ENCODE measurements around the gene SLC10A7.

SLC10A7 gene

DNA sequence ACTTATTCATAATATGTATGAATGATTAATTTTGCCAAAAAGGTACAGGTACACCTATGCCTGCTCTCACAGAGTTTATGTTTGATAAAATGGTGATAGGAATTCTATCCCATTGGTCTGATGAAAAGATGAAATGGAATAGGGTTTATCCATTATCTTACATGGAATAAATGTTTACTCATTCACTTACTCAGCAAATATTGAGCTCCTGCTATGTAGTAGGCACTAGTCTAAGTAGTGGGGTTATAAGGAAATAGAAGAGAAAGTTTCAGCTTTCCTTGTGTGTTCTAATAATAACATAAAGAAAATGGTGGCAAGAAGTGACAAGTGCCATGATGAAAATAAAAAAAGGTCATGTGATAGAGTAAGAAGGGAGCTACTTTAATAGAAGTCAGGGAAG, 12.4 kb upstream of the SLC10A7 start:
- H3K9me3 ChIP-seq: peaks cover 0 to 6% (median 0%) of the 10 kb centered on the region in 3 donors
- H3K4me3 ChIP-seq: no peak overlapping the region
- no peak for DNase-seq
- intact Hi-C loops (cut with DNase I; ENCODE audit: low total_unique reads): no loop called here
- no peak overlapping the region for H3K27ac ChIP-seq
- TF ChIP-seq, protein P1, sequence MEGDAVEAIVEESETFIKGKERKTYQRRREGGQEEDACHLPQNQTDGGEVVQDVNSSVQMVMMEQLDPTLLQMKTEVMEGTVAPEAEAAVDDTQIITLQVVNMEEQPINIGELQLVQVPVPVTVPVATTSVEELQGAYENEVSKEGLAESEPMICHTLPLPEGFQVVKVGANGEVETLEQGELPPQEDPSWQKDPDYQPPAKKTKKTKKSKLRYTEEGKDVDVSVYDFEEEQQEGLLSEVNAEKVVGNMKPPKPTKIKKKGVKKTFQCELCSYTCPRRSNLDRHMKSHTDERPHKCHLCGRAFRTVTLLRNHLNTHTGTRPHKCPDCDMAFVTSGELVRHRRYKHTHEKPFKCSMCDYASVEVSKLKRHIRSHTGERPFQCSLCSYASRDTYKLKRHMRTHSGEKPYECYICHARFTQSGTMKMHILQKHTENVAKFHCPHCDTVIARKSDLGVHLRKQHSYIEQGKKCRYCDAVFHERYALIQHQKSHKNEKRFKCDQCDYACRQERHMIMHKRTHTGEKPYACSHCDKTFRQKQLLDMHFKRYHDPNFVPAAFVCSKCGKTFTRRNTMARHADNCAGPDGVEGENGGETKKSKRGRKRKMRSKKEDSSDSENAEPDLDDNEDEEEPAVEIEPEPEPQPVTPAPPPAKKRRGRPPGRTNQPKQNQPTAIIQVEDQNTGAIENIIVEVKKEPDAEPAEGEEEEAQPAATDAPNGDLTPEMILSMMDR (IDR thresholded peaks at IDR 0.05): no peak
- no peaks in the 10 kb centered on the region for H3K4me1 ChIP-seq
- no peaks in the 10 kb centered on the region for H3K36me3 ChIP-seq
- H3K27me3 ChIP-seq: no peaks in the 10 kb centered on the region

DNA sequence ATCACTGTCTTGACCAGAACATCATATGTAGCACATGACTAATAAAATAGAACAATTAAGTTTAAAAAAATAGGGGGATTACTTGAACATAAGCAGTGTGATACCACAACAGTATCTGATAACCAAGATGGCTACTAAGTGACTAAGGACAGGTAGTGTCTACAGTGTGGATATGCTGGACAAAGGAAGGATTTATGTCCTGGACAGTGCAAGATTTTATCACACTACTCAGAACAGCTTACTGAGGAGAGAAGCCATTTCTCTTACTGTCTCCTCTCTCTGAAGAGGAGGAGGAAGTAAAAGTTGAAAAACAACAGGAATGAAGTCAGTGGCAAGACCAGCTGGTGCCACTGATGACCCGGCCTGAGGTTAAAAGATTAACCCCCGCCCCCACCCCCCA, 4.0 kb upstream of the SLC10A7 start:
- Histone ChIP-seq H3K27ac (no peak overlapping the region), H3K9me3 (no peaks in the 10 kb centered on the region), H3K27me3 (no peaks in the 10 kb centered on the region), H3K4me3 (no peak overlapping the region), H3K4me1 (peaks cover 0 to 7% (median 0%) of the 10 kb centered on the region in 4 donors), H3K36me3 (no peaks in the 10 kb centered on the region)
- intact Hi-C loops (cut with DNase I; ENCODE audit: low total_unique reads): no loop called here
- TF ChIP-seq, protein P1 (IDR thresholded peaks at IDR 0.05): no peak
- no peak for DNase-seq

DNA sequence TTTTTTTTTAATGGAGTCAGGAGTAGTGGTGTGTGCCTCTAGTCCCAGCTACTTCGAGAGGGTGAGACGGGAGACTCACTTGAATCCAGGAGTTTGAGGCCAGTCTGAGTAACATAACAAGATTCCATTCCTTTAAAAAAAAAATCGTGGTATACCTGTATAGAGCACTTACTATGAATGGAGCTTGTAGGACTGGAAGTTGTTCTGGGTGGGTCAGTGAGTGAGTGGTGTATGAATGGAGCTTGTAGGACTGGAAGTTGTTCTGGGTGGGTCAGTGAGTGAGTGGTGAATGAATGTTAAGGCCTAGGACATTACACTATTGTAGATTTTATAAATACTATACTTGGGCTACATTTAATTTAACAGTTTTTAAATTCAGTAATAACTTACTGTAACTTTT, 2.9 kb upstream of the SLC10A7 start:
- intact Hi-C loops (cut with DNase I; ENCODE audit: low total_unique reads): no loop called here
- peaks cover 0 to 18% (median 0%) of the 10 kb centered on the region in 4 donors for H3K4me1 ChIP-seq
- no peak overlapping the region for H3K27ac ChIP-seq
- H3K9me3 ChIP-seq: no peaks in the 10 kb centered on the region
- DNase-seq: no peak
- H3K36me3 ChIP-seq: no peaks in the 10 kb centered on the region
- no peak overlapping the region for H3K4me3 ChIP-seq
- TF ChIP-seq, protein P1 (IDR thresholded peaks at IDR 0.05): no peak
- no peaks in the 10 kb centered on the region for H3K27me3 ChIP-seq

DNA sequence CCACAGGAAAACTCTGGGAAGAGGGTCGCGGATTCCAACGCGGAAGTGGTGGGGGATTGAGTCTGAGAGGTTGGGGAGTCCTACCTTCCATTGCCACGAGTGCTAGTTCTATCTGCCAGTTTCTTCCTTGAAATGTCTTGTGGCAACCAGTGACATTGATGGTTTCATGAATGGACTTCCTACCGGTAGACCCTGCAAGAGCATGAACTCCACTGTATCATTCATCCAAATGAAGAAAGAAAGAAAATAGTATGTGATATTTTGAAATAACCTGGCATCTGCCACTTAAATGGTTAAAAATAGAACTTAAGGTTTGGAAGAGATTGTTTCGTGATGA, 1.1 kb upstream of the SLC10A7 start:
- DNase-seq: no peak
- Histone ChIP-seq H3K9me3 (no peaks in the 10 kb centered on the region), H3K27ac (peak overlapping the region; percentile 68 to 79), H3K36me3 (no peaks in the 10 kb centered on the region), H3K4me1 (peaks cover 0 to 26% (median 1%) of the 10 kb centered on the region in 4 donors), H3K27me3 (no peaks in the 10 kb centered on the region), H3K4me3 (peak overlapping the region; percentile 92 to 95)
- intact Hi-C loops (cut with DNase I; ENCODE audit: low total_unique reads): no loop called here
- TF ChIP-seq, protein P1 (IDR thresholded peaks at IDR 0.05): no peak

DNA sequence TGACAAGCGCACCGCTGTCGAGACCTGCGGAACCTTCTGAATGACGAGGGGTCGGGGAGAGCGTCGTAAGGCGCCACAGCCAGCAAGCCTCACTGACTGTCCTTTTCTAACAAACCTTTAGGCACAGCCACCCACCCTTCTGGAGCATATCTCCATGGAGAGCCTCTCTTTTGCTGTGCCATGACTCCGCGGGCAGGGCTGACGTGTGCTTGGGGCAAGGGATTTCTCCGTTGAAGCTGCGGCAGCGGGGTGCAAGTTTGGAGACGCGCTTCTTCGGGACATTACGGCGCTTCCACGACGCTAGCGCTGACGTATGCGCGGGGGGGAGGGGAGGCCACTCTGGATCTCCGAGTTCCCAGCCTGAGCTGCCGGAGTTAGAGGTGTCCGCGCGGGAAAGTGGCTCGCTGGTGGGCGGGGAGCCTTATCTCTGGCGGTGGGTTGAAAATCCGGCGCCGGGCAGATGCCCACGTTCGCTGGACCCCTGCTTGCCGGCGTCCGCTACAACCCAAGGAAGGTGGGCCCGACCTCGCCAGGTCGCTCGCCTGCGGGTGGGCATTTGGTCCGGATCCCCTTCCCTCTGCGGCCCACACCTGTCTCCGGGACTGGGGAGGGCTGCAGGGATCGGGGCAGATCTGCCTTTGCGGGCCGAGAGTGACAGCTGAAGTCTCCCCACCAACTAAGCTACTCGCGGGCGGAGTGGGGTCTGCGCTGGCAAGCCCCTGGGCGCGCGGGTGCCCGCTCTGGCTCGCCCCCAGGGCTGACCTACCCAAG, 543 bp upstream of the SLC10A7 start:
- Histone ChIP-seq H3K9me3 (no peaks in the 10 kb centered on the region), H3K36me3 (no peaks in the 10 kb centered on the region), H3K4me3 (peak overlapping the region; percentile 92 to 95), H3K27ac (peak overlapping the region; percentile 68 to 79), H3K4me1 (peaks cover 0 to 26% (median 1%) of the 10 kb centered on the region in 4 donors), H3K27me3 (no peaks in the 10 kb centered on the region)
- peak; percentile 87 to 94 for DNase-seq
- intact Hi-C loops (cut with DNase I; ENCODE audit: low total_unique reads): no loop called here
- TF ChIP-seq, protein P1 (IDR thresholded peaks at IDR 0.05): no peak
